C4-2B (cell line): ENCODE data around the gene ZNF281.
"Not testable (repeated sequence)": the region's sequence is repeated elsewhere in the genome, so short reads cannot be mapped to it uniquely, and the experiment has no call there.

Experiments
- H3K27ac ChIP-seq: fragments of 450-650 bp; 2 replicates; pipeline ENCODE4 v1.5.1; 2017
- CTCF ChIP-seq: fragments of 450-650 bp; conservative IDR thresholded peaks from 2 replicates; pipeline ENCODE4 v1.5.1; 2017; ENCODE audit warnings: mild to moderate bottlenecking
- ZFX ChIP-seq: fragments of 450-650 bp; IDR thresholded peaks from 2 replicates; pipeline ENCODE4 v1.6.1; 2017

The ZNF281 gene

DNA sequence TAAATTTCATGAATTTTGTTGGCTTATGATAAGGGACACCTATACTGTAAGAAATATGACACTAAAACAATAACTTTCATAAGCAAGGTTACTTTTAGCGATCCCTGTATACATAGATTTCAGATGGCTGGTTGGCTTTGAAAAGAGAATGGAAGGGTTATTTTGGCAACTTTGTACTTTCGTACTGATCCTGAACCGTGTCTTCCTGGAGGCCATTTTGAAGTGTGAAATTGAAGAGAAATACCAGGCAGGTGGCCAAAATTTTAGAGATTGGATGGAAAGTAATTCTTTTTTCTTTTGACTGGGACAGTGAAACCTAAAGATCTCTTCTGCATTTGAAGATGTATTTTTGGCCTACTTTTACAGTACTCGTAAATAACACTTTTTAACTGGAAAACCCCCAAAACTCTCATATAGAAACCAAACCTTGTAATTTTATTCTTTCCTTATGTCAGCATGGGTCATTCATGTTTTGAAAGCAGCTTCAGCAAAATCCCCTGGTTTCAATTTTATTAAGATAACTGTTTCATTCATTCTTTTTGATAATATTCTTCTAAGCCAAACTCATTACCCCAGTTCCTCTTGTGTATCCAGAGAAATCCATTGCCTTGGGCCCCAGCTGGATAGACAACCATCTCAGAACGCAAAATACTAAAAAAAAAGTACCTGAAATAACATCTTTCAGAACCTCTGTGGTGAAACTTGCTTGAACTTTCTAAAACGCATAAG, 38.4 kb upstream of the ZNF281 start:
- no peak for TF ChIP-seq CTCF
- no peak for TF ChIP-seq ZFX
- H3K27ac ChIP-seq: no peak overlapping the region

- no peak overlapping the region for H3K27ac ChIP-seq
- no peak for TF ChIP-seq ZFX
- TF ChIP-seq CTCF: no peak
These were observed 35.4 kb upstream of the ZNF281 start for GRCh38 chr1:200445213-200445612.

DNA sequence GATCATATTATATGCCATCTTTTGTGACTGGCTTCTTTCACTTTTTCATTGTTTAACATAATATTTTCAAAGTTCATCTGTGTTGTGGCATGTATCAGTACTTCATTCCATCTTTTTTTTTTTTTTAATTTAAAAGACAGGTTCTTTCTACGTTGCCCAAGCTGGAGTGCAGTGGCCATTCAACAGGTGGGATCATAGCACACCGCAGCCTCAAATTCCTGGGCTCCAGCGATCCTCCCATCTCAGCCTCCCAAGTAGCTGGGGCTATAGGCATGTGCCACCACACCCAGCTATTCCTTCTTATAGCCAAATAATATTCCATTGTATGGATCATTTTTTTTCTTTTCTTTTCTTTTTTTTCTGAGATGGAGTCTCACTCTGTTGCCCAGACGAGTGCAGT, 34.6 kb upstream of the ZNF281 start:
- no peak overlapping the region for H3K27ac ChIP-seq
- no peak for TF ChIP-seq ZFX
- no peak for TF ChIP-seq CTCF

- TF ChIP-seq ZFX: no peak
- no peak for TF ChIP-seq CTCF
- no peak overlapping the region for H3K27ac ChIP-seq
These were observed 34.0 kb upstream of the ZNF281 start for GRCh38 chr1:200443860-200444259.

DNA sequence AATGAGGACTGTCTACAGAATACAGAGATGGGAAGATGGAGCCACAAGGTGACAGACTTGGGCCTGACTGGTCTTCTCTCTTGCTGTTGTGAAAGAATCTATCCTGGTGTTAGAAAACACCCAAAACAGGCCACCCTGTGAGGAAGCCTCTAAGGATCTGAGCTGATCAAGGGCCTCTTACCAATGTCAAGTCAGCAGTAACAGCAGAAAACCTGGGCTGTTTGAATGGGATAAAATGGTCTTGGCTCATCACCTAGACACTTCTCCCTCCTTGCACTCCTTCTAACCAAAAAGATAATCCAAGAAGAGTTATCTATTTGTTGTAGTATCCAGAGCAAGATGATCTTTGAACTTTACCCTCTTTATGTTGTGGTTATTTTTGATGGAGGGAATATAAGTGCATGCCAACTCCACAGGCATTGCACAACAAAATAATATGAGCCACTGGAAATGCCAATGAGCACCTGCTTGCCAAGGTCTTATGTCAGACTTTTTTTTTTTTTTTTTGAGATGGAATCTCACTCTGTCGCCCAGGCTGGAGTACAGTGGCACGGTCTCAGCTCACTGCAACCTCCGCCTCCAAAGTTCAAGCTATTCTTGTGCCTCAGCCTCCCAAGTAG, 32.8 kb upstream of the ZNF281 start:
- no peak overlapping the region for H3K27ac ChIP-seq
- TF ChIP-seq CTCF: no peak
- no peak for TF ChIP-seq ZFX

- TF ChIP-seq ZFX: no peak
- TF ChIP-seq CTCF: no peak
These were observed 32.2 kb upstream of the ZNF281 start for GRCh38 chr1:200442023-200442422.

GRCh38 chr1:200438911-200439310, 29.1 kb upstream of the ZNF281 start:
- TF ChIP-seq ZFX (no peak), CTCF (no peak)
- no peak overlapping the region for H3K27ac ChIP-seq

More at GRCh38 chr1:200442023-200442422, 32.2 kb upstream of the ZNF281 start:
- no peak overlapping the region for H3K27ac ChIP-seq

- not testable (repeated sequence) for H3K27ac ChIP-seq
These were observed 28.6 kb upstream of the ZNF281 start for GRCh38 chr1:200438413-200438812.
